CD4-positive, CD25-positive, alpha-beta regulatory T cell (primary cell): ENCODE data around the gene IQSEC1. TPM values are rescaled to one million over a fixed set of nuclear protein-coding genes. Genes with fewer than 3 reads are reported as not detected.
A peak's percentile ranks its signal among the peaks of the same experiment; 100 is the strongest.

Experiments
- ATAC-seq, 2 donors: fragments of 150-1000 bp; cut with Tn5 transposase; one replicate each; pipeline ENCODE4 v1.10.0; 2021; ENCODE audit warnings: low read depth in 2 of 2, moderate number of reproducible peaks in 2 of 2, moderate library complexity in 1 of 2
- DNase-seq, 3 donors: peaks; one replicate each; pipeline versions ENCODE4 v3.0.0 to v3.0.0-alpha.2; 2012 to 2022; ENCODE audit warnings: mixed read lengths in 1 of 3
- H3K27ac ChIP-seq: one replicate; pipeline ENCODE4 v1.7.0; 2013; ENCODE audit warnings: mild to moderate bottlenecking, low read length; ENCODE audit not compliant: insufficient read depth, poor library complexity, severe bottlenecking
- H3K27me3 ChIP-seq: one replicate; pipeline ENCODE4 v1.7.0; 2013; ENCODE audit warnings: low read length; ENCODE audit not compliant: control insufficient read depth, insufficient read depth
- H3K36me3 ChIP-seq: one replicate; pipeline ENCODE4 v1.7.0; 2013; ENCODE audit warnings: mild to moderate bottlenecking, low read length, moderate library complexity; ENCODE audit not compliant: control insufficient read depth, insufficient read depth
- H3K4me1 ChIP-seq: 2 replicates; pipeline ENCODE4 v1.7.0; 2013; ENCODE audit warnings: mild to moderate bottlenecking, low read length; ENCODE audit not compliant: insufficient read depth, control insufficient read depth, poor library complexity, severe bottlenecking
- H3K4me3 ChIP-seq: one replicate; pipeline ENCODE4 v1.7.0; 2013; ENCODE audit warnings: low read depth, mild to moderate bottlenecking, low read length, moderate library complexity
- H3K9me3 ChIP-seq, 2 experiments: 1 replicate in 1 of 2; 2 replicates in 1 of 2; pipeline ENCODE4 v1.7.0; 2013; ENCODE audit warnings: low read length in 2 of 2, mild to moderate bottlenecking in 1 of 2, moderate library complexity in 1 of 2; ENCODE audit not compliant: control insufficient read depth in 2 of 2
- H3K27ac Mint-ChIP-seq, 3 donors: one replicate each; pipeline ENCODE4 v1.8.0; 2020 to 2022; ENCODE audit warnings: mild to moderate bottlenecking in 3 of 3, mixed read lengths in 3 of 3, moderate library complexity in 2 of 3
- H3K27me3 Mint-ChIP-seq: one replicate; pipeline ENCODE4 v1.8.0; 2022; ENCODE audit warnings: mild to moderate bottlenecking, mixed read lengths
- H3K36me3 Mint-ChIP-seq: one replicate; pipeline ENCODE4 v1.8.0; 2020; ENCODE audit warnings: mixed read lengths
- H3K4me1 Mint-ChIP-seq, 4 donors: one replicate each; pipeline ENCODE4 v1.8.0; 2020 to 2022; ENCODE audit warnings: mixed read lengths in 4 of 4, mild to moderate bottlenecking in 1 of 4
- H3K4me3 Mint-ChIP-seq, 4 donors: one replicate each; pipeline ENCODE4 v1.8.0; 2020 to 2022; ENCODE audit warnings: mild to moderate bottlenecking in 4 of 4, mixed read lengths in 4 of 4, moderate library complexity in 3 of 4
- H3K9me3 Mint-ChIP-seq, 7 donors: one replicate each; pipeline ENCODE4 v1.8.0; 2020 to 2022; ENCODE audit warnings: mixed read lengths in 7 of 7, mild to moderate bottlenecking in 3 of 7, moderate library complexity in 2 of 7
- polyA plus RNA-seq, 4 donors: library from polyadenylated mRNA; unstranded; fragments of 300-500 nt; fragmentation: Illumina TruSeq; gene quantifications; one replicate each; pipeline ENCODE4 v1.2.3, GENCODE V29; 2021
- total RNA-seq: library from RNA; stranded (reverse); gene quantifications from one replicate; pipeline ENCODE4 v1.2.3, GENCODE V29; 2022

The IQSEC1 gene
- total and polyA plus RNA-seq, 5 donors from 2014 or later, result 17.7 to 131 (median 21.1) TPM

DNA sequence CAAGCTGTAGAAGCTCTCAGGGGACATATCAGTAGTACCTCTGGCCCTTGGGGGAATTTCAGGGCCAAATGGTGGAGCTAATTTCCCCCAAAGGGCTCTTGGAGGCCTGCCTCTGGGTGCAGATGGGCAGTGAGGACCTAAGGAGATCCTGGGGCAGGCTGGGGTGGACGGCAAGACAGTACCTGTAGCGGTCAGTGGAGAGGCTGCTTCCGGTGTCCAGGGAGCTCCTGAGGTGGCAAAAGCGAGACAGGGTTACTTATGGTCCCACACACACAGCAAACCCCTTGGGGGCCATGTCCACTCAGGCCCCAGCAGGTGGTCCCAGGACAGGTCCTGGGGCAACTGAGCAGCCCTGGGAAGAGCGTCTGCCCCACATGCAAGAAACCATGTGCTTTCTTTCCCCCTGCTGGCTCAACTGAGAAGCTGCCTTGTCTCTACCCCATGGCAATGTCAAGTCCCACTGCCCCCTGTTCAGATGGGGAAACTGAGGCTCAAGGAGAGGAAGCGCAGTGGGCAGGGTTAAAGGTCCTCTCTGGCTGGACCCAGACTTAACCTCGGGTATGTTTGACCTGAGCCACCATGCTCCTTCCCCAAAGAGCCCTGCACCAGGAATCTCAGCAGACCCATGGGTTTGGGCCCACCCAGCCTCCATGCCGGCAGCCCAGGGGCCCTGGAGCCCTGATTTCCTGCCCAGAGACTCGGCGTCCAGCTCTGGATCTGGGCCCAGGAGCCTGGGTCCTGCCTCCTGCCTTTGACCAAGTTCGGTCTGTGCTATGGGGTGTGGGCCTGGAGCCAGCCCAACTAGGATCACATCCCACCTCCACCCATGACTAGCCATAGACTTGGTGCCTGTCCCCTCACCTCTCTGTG lies 25.7 kb downstream of the IQSEC1 start:
- no peak overlapping the region for H3K4me3 Mint-ChIP-seq
- Histone ChIP-seq H3K36me3 (no peaks in the 10 kb centered on the region), H3K9me3 (no peaks in the 10 kb centered on the region), H3K27ac (no peak overlapping the region), H3K4me1 (no peaks in the 10 kb centered on the region), H3K27me3 (no peaks in the 10 kb centered on the region), H3K4me3 (no peak overlapping the region)
- H3K27ac Mint-ChIP-seq, result no peak overlapping the region
- H3K9me3 Mint-ChIP-seq, result peaks cover 0 to 1% (median 0%) of the 10 kb centered on the region in 7 donors
- H3K4me1 Mint-ChIP-seq, result peaks cover 0 to 18% (median 12%) of the 10 kb centered on the region in 4 donors
- no peaks in the 10 kb centered on the region for H3K27me3 Mint-ChIP-seq
- no peaks in the 10 kb centered on the region for H3K36me3 Mint-ChIP-seq
- ATAC-seq (no peak), DNase-seq (peak in 1 of 3 donors; percentile 15)

DNA sequence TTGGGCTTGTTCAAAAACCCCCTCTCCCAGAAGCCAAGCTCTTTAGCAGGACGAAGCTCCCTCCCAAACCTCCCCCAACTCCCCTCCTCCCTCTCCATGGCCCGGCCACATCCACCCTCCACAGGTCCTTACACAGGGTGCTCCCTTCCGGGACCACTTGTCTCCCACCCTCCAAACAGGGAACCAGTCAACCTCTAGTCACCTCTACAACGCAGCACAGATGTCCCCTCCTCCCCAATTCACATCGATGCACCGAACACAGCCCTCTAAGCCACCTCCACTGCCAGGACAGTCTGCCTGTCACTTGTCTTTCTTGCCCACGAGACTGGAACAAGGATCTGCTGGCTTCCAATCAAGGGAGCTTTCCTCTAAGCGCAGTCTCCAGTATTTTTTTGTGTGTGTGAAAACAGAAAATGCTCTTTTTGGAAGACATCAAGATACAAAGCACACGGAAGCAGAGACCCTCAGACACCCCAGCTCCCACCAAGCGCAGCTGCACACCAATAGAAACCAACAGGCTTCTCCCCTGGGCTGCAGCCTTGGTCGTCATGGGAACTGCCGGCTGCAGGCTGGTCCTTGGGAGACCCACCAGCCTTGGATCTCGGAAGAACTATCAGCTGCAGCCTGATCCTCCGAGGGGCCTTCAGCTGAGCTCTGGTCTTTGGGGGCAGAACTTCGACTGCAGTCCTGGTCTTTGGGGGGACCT lies 26.5 kb downstream of the IQSEC1 start:
- Histone ChIP-seq H3K4me1 (no peaks in the 10 kb centered on the region), H3K9me3 (no peaks in the 10 kb centered on the region), H3K36me3 (no peaks in the 10 kb centered on the region), H3K4me3 (no peak overlapping the region), H3K27ac (no peak overlapping the region), H3K27me3 (no peaks in the 10 kb centered on the region)
- ATAC-seq (no peak), DNase-seq (no peak)
- Mint-ChIP-seq H3K36me3 (no peaks in the 10 kb centered on the region), H3K4me1 (peaks cover 0 to 18% (median 11%) of the 10 kb centered on the region in 4 donors), H3K4me3 (peak overlapping the region in 1 of 4 donors; percentile 71), H3K9me3 (peaks cover 0 to 1% (median 0%) of the 10 kb centered on the region in 7 donors), H3K27ac (peak overlapping the region; percentile 77 to 90 (median 89)), H3K27me3 (no peaks in the 10 kb centered on the region)

DNA sequence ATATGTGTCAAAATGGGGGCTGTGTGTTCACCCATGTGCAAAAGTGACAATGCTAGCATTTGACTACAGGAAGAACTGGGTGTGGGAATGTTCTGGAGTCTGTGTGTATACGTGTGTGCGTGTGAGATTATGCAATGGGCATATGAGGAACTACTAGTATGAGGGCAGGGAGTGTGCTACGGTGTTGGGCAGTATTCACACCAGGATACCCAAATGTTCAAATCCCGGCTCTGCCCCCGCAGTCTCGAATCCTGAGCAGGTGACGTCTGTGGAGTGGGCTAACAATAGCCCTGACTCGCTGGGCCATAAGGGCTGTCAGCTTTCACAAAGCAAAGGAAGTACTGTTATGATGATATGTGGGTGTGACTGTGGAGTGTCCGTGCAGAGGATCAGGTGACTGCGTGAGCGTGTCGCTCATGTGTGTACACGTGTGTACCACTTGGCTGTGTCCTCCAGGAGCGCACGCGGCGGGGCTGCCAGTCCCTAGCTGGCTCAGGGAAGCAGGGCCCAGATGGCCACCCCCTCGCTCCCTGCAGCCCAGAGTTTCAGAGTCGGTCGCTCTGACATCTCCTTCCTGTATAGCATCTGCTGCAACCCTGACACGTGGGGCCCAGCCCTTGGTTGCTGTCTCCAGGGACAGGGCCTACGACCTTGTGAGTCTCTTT lies 27.2 kb downstream of the IQSEC1 start:
- H3K4me1 Mint-ChIP-seq, result peaks cover 0 to 16% (median 11%) of the 10 kb centered on the region in 4 donors
- no peaks in the 10 kb centered on the region for H3K27me3 ChIP-seq

DNA sequence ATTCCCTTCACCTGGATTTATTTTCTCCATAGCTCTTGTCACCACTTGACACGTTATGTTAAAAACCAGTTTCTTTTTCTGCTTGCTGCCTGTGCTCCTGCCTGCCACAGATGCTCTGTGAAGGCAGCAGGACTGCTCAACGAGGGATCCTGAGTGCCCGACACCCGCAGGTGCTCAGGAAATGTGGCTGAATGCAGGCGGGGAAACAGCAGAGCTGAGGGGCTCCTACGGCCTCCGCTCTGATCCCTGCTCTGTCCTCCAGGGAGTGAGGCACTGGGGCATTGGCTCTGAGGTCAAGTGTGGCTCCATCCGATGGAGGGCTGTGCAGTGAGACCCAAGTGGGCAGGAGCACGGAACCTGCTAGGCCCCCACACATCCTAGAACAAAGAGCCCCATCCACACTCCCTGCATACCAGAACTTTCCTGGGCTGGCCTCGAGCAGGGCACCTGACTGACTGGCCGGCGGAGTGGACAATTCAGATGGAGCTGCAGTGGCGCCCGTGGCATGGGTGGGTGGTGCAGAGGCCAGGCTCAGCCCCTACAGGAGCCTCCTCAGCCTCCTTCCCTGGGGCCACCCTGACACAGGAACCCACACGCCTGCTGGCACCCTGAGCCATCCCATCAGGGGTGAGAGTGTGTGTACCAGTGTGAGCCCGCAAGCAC lies 27.9 kb downstream of the IQSEC1 start:
- Histone ChIP-seq H3K4me3 (no peak overlapping the region), H3K36me3 (no peaks in the 10 kb centered on the region), H3K4me1 (no peaks in the 10 kb centered on the region), H3K27ac (no peak overlapping the region), H3K9me3 (no peaks in the 10 kb centered on the region), H3K27me3 (no peaks in the 10 kb centered on the region)
- Mint-ChIP-seq H3K27ac (peak overlapping the region in 2 of 3 donors; percentile 25 to 77), H3K9me3 (peaks cover 0 to 1% (median 0%) of the 10 kb centered on the region in 7 donors), H3K27me3 (no peaks in the 10 kb centered on the region), H3K4me3 (no peak overlapping the region), H3K4me1 (peaks cover 0 to 15% (median 11%) of the 10 kb centered on the region in 4 donors), H3K36me3 (no peaks in the 10 kb centered on the region)
- ATAC-seq, result no peak
- no peak for DNase-seq

More for the DNA sequence above, 27.2 kb downstream of the IQSEC1 start:
- Histone ChIP-seq H3K27ac (no peak overlapping the region), H3K4me3 (no peak overlapping the region), H3K4me1 (no peaks in the 10 kb centered on the region), H3K36me3 (no peaks in the 10 kb centered on the region), H3K9me3 (no peaks in the 10 kb centered on the region)
- H3K4me3 Mint-ChIP-seq, result peak overlapping the region in 3 of 4 donors; percentile 36 to 70 (median 55)
- no peaks in the 10 kb centered on the region for H3K36me3 Mint-ChIP-seq
- DNase-seq (peak in 2 of 3 donors; percentile 21 to 52), ATAC-seq (peak; percentile 51 to 70)
- H3K27me3 Mint-ChIP-seq, result no peaks in the 10 kb centered on the region
- peak overlapping the region; percentile 77 to 90 (median 89) for H3K27ac Mint-ChIP-seq
- peaks cover 0 to 1% (median 0%) of the 10 kb centered on the region in 7 donors for H3K9me3 Mint-ChIP-seq

DNA sequence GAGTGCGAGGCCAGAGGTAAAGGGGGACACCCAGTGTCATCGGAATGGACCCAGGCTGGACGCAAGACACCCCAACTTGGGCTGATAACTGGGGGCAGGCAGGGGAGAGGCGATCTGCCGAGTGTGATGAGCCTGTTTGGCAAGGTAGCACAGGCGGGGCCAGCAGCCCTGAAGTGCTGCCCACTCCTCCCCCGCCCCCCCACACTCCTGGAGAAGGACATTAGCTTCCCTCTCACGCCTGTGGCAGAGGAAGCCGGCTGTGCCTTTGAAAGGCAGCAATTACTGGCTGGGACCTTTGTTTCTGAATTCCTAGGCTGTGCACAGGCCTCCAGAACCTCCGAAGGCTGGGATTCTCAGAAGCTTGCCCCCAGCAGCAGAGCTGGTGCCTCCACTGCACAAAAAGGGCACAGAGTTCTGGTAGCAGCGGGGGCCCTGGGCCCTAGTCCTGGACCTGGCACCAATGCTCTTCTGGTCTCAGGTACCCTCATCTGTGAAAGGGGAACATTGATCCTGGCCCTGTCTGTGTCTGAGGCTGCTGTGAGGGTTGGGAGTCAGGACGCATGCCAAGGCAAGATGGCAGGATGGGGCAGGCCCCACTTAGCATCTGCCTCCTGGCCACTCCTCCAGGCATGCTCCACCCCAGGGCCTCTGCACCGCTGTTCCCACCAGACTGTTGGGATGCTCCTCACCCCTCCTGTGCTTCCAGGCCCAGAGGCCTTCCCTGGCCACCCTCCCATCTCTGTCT lies 28.6 kb downstream of the IQSEC1 start:
- ATAC-seq (no peak), DNase-seq (no peak)
- no peaks in the 10 kb centered on the region for H3K27me3 Mint-ChIP-seq
- peaks cover 0 to 1% (median 0%) of the 10 kb centered on the region in 7 donors for H3K9me3 Mint-ChIP-seq
- H3K36me3 Mint-ChIP-seq, result no peaks in the 10 kb centered on the region
- Histone ChIP-seq H3K36me3 (no peaks in the 10 kb centered on the region), H3K27me3 (no peaks in the 10 kb centered on the region), H3K4me1 (no peaks in the 10 kb centered on the region), H3K27ac (no peak overlapping the region), H3K9me3 (no peaks in the 10 kb centered on the region), H3K4me3 (no peak overlapping the region)
- peak overlapping the region in 1 of 3 donors; percentile 25 for H3K27ac Mint-ChIP-seq
- no peak overlapping the region for H3K4me3 Mint-ChIP-seq
- H3K4me1 Mint-ChIP-seq, result peaks cover 0 to 21% (median 13%) of the 10 kb centered on the region in 4 donors

DNA sequence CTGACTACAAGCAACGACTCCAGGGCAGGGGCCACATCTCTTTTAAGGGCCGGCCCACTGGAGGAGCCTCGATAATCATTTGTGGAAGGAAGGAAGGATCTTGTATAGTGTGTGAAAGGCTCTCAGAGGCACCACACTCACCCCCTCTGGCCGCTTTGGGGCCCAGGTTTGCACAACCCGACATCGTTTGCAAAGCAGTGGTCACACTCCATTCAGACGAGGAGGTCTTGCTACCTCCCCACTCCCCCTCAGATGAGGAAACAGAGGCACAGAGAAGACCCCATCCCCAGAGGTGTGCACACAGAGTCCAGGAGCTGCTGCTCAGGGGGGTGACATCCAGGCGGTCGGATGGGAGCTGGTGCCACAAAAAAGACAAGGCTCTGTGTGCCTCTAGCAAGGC lies 29.6 kb downstream of the IQSEC1 start:
- peak overlapping the region in 1 of 3 donors; percentile 7 for H3K27ac Mint-ChIP-seq
- H3K9me3 Mint-ChIP-seq, result peaks cover 0 to 1% (median 0%) of the 10 kb centered on the region in 7 donors

More for the DNA sequence above, 29.6 kb downstream of the IQSEC1 start:
- Histone ChIP-seq H3K4me3 (no peak overlapping the region), H3K9me3 (no peaks in the 10 kb centered on the region), H3K4me1 (no peaks in the 10 kb centered on the region), H3K36me3 (no peaks in the 10 kb centered on the region), H3K27ac (no peak overlapping the region), H3K27me3 (no peaks in the 10 kb centered on the region)
- Mint-ChIP-seq H3K4me3 (no peak overlapping the region), H3K27me3 (no peaks in the 10 kb centered on the region), H3K36me3 (no peaks in the 10 kb centered on the region), H3K4me1 (peaks cover 0 to 21% (median 13%) of the 10 kb centered on the region in 4 donors)
- ATAC-seq (no peak), DNase-seq (no peak)
